ENCODE data around the gene SLC29A3.

SLC29A3 gene

GRCh38 chr10:71396711-71397295 is 77.7 kb downstream of the SLC29A3 start, which contains the start of gene CDH23:
TSS of gene CDH23 (plus strand) at chr10:71396920. CDS start at chr10:71439832, 42,912 bp downstream.
- no peak for TF ChIP-seq CTCF (IDR thresholded peaks at IDR 0.05)

- TF ChIP-seq CTCF (IDR thresholded peaks at IDR 0.05): no peak
Measured at GRCh38 chr10:71397296-71398212, 78.5 kb downstream of the SLC29A3 start.

GRCh38 chr10:71398976-71399375 is 79.9 kb downstream of the SLC29A3 start:
- TF ChIP-seq CTCF (IDR thresholded peaks at IDR 0.05): no peak

GRCh38 chr10:71399946-71400345 is 80.9 kb downstream of the SLC29A3 start:
- no peak for TF ChIP-seq CTCF (IDR thresholded peaks at IDR 0.05)

- no peak for TF ChIP-seq CTCF (IDR thresholded peaks at IDR 0.05)
Measured at GRCh38 chr10:71401056-71401455, 82.0 kb downstream of the SLC29A3 start.

GRCh38 chr10:71402005-71402404 is 82.9 kb downstream of the SLC29A3 start:
- no peak for TF ChIP-seq CTCF (IDR thresholded peaks at IDR 0.05)

- TF ChIP-seq CTCF (IDR thresholded peaks at IDR 0.05): no peak
Measured at GRCh38 chr10:71404503-71405295, 85.6 kb downstream of the SLC29A3 start.
